Osteocyte (in vitro differentiated cells): ENCODE measurements around the gene TMEM248. TPM values are rescaled to one million over a fixed set of nuclear protein-coding genes. Genes with fewer than 3 reads are reported as not detected.

Experiments used
- DNase-seq: peaks from one replicate; pipeline ENCODE4 v3.0.0; 2021; ENCODE audit warnings: mixed read lengths; ENCODE audit not compliant: unreplicated experiment; ENCODE audit errors: extremely low spot score
- H3K27ac Mint-ChIP-seq: one replicate; pipeline ENCODE4 v1.8.0; 2021; ENCODE audit warnings: mild to moderate bottlenecking, mixed read lengths; ENCODE audit not compliant: unreplicated experiment
- H3K27me3 Mint-ChIP-seq: one replicate; pipeline ENCODE4 v1.8.0; 2021; ENCODE audit warnings: mixed read lengths; ENCODE audit not compliant: unreplicated experiment
- H3K36me3 Mint-ChIP-seq: one replicate; pipeline ENCODE4 v1.8.0; 2021; ENCODE audit warnings: mixed read lengths; ENCODE audit not compliant: unreplicated experiment
- H3K4me1 Mint-ChIP-seq: one replicate; pipeline ENCODE4 v1.8.0; 2021; ENCODE audit warnings: mixed read lengths; ENCODE audit not compliant: unreplicated experiment
- H3K4me3 Mint-ChIP-seq: one replicate; pipeline ENCODE4 v1.8.0; 2021; ENCODE audit warnings: mild to moderate bottlenecking, moderate library complexity, mixed read lengths; ENCODE audit not compliant: unreplicated experiment
- H3K9me3 Mint-ChIP-seq: one replicate; pipeline ENCODE4 v1.8.0; 2021; ENCODE audit warnings: mixed read lengths; ENCODE audit not compliant: unreplicated experiment
- total RNA-seq: library from RNA; stranded (reverse); gene quantifications from 2 replicates; pipeline ENCODE4 v1.2.1, GENCODE V29; 2021
- TF ChIP-seq, protein P1 (sequence below): fragments of 200-600 bp; sonication (generic); IDR thresholded peaks from 2 replicates; pipeline ENCODE4 v1.5.0; 2021; ENCODE audit warnings: antibody characterized with exemption, mild to moderate bottlenecking, moderate library complexity

Gene TMEM248
- total RNA-seq, 1 donor from 2014 or later, result 104 TPM

DNA sequence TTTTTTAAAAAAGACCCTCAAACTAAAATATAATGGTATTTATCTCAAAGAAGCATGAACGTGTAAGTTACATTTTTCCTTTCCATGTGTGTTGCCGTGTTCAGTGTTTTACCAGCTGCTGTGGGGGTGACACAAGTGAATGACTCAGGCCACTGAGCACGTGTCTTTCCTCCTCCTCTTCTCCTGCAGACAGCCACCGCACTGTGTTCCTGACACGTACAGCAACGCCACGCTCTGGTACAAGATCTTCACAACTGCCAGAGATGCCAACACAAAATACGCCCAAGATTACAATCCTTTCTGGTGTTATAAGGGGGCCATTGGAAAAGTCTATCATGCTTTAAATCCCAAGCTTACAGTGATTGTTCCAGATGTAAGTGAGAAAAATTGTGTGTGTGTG lies 29.7 kb downstream of the TMEM248 start:
- peaks cover 41% of the 10 kb centered on the region for H3K36me3 Mint-ChIP-seq
- H3K27me3 Mint-ChIP-seq, result no peaks in the 10 kb centered on the region
- H3K4me1 Mint-ChIP-seq, result peaks cover 12% of the 10 kb centered on the region
- no peak for DNase-seq
- no peaks in the 10 kb centered on the region for H3K9me3 Mint-ChIP-seq
- H3K27ac Mint-ChIP-seq, result no peak overlapping the region
- no peak overlapping the region for H3K4me3 Mint-ChIP-seq
- TF ChIP-seq, protein P1, sequence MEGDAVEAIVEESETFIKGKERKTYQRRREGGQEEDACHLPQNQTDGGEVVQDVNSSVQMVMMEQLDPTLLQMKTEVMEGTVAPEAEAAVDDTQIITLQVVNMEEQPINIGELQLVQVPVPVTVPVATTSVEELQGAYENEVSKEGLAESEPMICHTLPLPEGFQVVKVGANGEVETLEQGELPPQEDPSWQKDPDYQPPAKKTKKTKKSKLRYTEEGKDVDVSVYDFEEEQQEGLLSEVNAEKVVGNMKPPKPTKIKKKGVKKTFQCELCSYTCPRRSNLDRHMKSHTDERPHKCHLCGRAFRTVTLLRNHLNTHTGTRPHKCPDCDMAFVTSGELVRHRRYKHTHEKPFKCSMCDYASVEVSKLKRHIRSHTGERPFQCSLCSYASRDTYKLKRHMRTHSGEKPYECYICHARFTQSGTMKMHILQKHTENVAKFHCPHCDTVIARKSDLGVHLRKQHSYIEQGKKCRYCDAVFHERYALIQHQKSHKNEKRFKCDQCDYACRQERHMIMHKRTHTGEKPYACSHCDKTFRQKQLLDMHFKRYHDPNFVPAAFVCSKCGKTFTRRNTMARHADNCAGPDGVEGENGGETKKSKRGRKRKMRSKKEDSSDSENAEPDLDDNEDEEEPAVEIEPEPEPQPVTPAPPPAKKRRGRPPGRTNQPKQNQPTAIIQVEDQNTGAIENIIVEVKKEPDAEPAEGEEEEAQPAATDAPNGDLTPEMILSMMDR, result no peak

DNA sequence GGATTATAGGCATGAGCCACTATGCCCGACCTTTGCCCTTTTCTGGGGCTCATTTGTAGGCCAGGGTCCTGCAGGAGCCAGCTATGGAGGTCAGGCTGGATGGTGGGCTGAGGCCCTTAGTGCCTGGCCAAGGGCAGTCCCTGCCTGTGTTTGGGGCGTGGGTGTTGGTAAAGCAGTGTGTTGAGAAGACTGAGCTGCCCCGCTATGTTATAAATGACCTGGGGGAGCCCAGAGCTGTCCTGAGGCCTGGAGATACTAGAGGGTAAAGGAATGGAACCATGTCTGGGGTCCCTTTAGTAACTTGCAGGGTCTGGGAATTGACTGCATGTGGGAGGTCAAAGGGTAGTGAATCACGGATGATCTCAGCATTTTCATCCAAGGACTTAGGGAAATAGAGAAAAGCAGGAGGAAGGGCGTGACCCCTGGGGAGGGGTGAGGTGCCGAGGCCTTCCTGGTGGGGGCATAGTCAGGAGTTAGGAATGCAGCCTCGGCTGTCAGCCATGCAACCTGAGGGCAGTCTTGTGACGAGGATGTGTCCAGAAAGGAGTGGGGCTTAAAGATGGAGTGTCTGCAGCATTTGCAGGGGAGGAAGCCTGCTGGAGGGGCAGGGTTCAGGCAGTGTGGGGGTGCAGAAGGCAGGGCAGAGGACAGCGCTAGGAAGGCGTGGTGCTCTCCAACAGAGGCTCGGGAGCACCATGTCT lies 31.5 kb downstream of the TMEM248 start:
- Mint-ChIP-seq H3K9me3 (no peaks in the 10 kb centered on the region), H3K36me3 (peaks cover 54% of the 10 kb centered on the region), H3K27ac (peak overlapping the region; percentile 65), H3K27me3 (no peaks in the 10 kb centered on the region), H3K4me3 (no peak overlapping the region), H3K4me1 (peaks cover 19% of the 10 kb centered on the region)
- DNase-seq, result no peak
- TF ChIP-seq, protein P1, result no peak

DNA sequence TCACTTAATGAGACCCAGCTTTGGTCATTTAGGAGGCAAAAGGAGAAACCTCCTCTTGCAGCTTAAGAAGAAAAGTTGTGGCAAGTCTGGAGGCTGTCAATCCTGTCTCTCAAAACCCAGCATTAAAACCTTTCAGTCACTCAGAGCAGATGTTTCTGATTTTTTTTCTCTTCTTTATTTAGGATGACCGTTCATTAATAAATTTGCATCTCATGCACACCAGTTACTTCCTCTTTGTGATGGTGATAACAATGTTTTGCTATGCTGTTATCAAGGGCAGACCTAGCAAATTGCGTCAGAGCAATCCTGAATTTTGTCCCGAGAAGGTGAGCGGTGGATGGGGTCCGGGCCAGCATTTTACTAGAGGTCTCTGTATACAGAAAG lies 32.0 kb downstream of the TMEM248 start:
- H3K27ac Mint-ChIP-seq, result no peak overlapping the region
- DNase-seq, result no peak
- TF ChIP-seq, protein P1, result no peak
- no peaks in the 10 kb centered on the region for H3K9me3 Mint-ChIP-seq
- H3K27me3 Mint-ChIP-seq, result no peaks in the 10 kb centered on the region
- peaks cover 53% of the 10 kb centered on the region for H3K36me3 Mint-ChIP-seq
- H3K4me1 Mint-ChIP-seq, result peaks cover 21% of the 10 kb centered on the region
- H3K4me3 Mint-ChIP-seq, result no peak overlapping the region

DNA sequence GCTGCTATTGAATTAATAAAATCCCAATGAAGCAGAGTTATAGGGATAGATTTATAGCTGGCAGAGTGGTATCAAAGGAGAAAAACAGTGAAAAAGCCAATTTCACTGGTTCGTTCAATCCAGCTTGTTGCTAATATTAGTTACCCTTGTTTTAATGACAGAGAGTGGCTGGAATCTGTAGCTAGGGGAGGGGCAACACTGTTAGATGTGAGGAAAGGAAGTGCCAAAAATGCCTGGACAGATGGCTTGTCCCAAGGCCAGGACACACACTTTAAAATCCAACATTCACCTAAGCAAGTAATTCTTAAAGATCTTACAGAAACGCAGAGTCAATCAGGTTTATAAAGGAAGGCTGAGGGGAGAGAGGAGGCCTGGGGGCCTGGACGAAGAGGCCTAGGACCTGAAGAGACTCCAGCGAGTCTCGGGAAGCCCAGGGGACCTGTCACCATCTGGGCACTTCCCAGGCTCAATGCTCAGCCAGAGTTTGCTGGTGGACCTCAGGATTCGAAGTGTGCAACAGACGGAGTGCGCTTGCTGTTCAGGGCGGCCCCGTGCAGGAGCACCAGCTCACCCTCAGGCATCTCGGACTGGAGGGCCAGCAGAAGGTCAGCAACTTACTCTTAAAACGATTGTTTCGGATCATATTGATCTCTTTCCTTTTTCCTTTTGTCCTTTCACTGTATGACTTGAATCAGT lies 36.7 kb downstream of the TMEM248 start:
- Mint-ChIP-seq H3K36me3 (peaks cover 49% of the 10 kb centered on the region), H3K9me3 (no peaks in the 10 kb centered on the region), H3K4me3 (no peak overlapping the region), H3K4me1 (peaks cover 13% of the 10 kb centered on the region), H3K27ac (no peak overlapping the region), H3K27me3 (no peaks in the 10 kb centered on the region)
- TF ChIP-seq, protein P1, result no peak
- no peak for DNase-seq

DNA sequence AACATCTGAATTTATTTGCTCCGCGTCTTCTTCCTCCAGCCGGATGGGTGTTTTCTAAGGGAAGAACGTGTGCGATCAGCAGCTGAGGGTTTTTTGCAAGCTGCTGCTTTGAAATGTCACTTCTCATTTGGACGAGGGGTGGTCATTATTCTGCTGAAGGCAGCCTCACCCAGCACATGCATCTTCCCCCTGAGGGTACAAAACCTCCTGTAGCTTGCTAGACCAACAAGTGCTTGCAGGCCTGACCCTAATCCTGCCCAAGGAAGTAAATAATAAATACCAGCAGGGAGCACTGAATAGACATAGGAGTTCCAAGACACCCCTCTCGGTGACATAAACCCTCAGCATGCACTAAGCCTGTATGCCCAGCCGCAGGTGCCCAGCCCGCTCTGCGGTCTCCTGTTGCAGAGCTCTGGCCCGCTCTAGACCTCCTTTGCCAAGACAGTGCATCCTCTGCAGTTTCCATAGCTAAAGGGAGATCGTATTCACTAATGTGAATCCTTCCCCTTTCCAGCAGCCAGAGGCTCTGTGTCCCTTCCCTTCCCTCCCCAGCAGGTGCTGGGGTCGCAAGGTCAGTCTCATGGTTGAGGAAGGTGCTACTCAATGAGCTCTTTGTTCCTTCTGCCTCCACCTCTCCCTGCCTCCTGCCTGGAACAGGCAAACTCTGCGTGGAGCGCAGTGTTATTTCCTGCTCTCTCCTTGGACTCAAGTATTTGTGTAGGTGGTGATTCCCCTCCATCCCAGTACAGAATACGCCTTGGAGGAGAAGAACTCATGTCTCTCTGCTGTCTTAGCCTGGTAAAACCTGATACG lies 37.7 kb downstream of the TMEM248 start:
- H3K4me1 Mint-ChIP-seq, result peaks cover 9% of the 10 kb centered on the region
- no peak for DNase-seq
- TF ChIP-seq, protein P1, result no peak
- H3K36me3 Mint-ChIP-seq, result peaks cover 43% of the 10 kb centered on the region
- H3K4me3 Mint-ChIP-seq, result no peak overlapping the region
- H3K27me3 Mint-ChIP-seq, result no peaks in the 10 kb centered on the region
- H3K27ac Mint-ChIP-seq, result no peak overlapping the region
- no peaks in the 10 kb centered on the region for H3K9me3 Mint-ChIP-seq
